Measurements from ENCODE around the gene PLA2G4D.

DNA sequence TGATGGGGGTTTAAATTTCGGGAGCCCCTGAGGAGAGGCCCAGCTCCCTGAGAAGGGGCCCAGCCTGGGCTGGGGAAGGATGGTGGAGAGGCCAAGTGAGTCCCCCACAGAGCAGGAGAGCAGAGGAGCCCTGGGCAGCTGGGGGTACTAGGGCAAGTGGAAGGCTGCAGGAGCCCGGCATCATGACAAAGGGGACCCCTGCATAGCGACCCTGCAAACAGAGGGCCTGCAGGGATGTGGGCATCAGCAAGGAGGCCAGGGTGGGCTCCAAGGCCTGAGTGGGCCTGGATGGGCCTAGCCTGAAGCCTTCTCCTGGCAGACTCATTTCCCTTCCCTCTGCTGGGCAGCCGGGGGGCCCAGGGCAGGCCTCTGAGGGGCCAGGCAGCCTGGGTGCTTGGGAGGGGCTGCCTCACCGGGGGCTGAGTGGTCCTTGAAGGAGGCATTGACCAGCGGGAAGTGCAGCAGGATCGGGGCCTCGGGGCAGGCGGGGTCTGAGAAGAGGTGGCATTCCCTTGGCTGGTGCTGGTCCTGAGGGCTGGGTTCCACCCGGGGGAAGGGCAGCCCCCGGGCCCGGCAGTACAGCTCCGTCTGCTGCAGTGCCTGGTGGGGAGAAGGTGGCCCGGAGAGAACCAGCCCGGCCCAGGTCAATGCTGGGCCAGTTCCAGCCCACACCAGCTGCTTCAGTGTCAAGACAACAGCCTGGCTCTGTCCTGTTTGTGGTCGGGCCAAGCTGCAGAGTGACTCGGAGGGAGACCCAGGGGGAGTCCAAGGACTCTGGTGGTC is 24.7 kb downstream of the PLA2G4D start:
- TF ChIP-seq, protein P1, sequence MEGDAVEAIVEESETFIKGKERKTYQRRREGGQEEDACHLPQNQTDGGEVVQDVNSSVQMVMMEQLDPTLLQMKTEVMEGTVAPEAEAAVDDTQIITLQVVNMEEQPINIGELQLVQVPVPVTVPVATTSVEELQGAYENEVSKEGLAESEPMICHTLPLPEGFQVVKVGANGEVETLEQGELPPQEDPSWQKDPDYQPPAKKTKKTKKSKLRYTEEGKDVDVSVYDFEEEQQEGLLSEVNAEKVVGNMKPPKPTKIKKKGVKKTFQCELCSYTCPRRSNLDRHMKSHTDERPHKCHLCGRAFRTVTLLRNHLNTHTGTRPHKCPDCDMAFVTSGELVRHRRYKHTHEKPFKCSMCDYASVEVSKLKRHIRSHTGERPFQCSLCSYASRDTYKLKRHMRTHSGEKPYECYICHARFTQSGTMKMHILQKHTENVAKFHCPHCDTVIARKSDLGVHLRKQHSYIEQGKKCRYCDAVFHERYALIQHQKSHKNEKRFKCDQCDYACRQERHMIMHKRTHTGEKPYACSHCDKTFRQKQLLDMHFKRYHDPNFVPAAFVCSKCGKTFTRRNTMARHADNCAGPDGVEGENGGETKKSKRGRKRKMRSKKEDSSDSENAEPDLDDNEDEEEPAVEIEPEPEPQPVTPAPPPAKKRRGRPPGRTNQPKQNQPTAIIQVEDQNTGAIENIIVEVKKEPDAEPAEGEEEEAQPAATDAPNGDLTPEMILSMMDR (conservative IDR thresholded peaks at IDR 0.05; ENCODE audit: low read depth in 2 of 2), result no peak
- no peak for TF ChIP-seq EZH2 (IDR thresholded peaks at IDR 0.05; ENCODE audit: low read depth, unreplicated experiment)
